Choroid plexus epithelial cell (primary cell): ENCODE measurements around the gene CCDC169.
A peak's percentile ranks its signal among the peaks of the same experiment; 100 is the strongest.

ENCODE experiments used
- DNase-seq: peaks from one replicate; pipeline ENCODE4 v3.0.0-alpha.2; 2010; ENCODE audit warnings: low read depth
- H3K4me3 ChIP-seq: 2 replicates; pipeline ENCODE4 v1.5.1; 2011; ENCODE audit warnings: low read depth, mild to moderate bottlenecking, control low read depth, low read length, moderate library complexity
- TF ChIP-seq, protein P1 (sequence below): conservative IDR thresholded peaks from 2 replicates; pipeline ENCODE4 v1.5.1; 2011; ENCODE audit warnings: low read depth, mild to moderate bottlenecking, control low read depth, inconsistent platforms, low read length, moderate library complexity

CCDC169 gene

DNA sequence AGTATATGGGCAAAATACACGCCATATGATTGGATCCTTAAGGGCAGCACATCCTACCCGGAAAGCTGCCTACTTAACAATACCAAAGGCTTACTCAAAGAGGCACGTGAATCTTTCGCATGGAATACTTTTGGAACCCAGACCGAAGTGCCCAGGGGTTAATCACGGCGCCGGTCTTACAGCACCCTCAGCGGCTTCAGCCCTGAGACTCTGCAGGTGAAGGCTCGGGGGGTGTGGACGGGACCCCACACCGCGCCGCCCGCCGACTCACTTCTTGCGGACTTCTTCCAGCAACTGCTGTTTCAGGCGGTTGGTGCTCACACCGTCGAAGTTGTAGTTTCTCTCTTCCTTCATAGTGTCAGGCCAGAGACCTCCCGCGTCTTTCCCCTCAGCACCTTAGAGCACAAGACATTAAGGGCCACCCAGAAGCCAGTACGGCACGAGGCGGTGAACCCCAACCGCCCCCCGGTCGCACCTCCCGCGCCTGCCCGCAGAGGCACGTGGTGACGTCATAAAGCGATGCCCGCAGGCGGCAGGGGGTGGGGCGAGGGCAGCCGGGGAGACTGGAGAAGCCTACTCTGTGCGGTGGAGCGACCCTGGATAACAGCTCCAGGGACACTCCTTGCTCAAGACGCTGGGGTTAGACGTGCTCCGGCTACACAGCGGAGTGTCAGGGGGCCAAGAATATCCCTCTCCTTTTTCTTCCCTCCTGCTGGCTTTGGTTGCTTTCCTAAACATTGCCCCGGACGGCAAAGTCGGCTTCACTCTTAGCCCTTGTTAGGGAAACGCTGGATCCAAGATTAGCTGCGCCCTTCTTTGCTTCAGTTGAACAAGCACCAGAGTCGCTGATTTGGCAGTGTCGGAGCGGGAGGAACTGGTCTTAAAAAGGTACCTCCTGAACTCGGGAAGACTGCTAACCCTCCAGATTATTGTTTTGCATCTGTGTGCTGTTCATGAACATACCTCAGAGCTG, at the start of gene CCDC169:
Gene CCDC169, minus strand, starts transcription at position 449 of the 973 bp plus-strand sequence. Its CDS starts 95 bp downstream, at position 354.
- TF ChIP-seq, protein P1, sequence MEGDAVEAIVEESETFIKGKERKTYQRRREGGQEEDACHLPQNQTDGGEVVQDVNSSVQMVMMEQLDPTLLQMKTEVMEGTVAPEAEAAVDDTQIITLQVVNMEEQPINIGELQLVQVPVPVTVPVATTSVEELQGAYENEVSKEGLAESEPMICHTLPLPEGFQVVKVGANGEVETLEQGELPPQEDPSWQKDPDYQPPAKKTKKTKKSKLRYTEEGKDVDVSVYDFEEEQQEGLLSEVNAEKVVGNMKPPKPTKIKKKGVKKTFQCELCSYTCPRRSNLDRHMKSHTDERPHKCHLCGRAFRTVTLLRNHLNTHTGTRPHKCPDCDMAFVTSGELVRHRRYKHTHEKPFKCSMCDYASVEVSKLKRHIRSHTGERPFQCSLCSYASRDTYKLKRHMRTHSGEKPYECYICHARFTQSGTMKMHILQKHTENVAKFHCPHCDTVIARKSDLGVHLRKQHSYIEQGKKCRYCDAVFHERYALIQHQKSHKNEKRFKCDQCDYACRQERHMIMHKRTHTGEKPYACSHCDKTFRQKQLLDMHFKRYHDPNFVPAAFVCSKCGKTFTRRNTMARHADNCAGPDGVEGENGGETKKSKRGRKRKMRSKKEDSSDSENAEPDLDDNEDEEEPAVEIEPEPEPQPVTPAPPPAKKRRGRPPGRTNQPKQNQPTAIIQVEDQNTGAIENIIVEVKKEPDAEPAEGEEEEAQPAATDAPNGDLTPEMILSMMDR, result no peak
- peak within 1 kb of the TSS; percentile 60 for H3K4me3 ChIP-seq
- peak; percentile 52 for DNase-seq

DNA sequence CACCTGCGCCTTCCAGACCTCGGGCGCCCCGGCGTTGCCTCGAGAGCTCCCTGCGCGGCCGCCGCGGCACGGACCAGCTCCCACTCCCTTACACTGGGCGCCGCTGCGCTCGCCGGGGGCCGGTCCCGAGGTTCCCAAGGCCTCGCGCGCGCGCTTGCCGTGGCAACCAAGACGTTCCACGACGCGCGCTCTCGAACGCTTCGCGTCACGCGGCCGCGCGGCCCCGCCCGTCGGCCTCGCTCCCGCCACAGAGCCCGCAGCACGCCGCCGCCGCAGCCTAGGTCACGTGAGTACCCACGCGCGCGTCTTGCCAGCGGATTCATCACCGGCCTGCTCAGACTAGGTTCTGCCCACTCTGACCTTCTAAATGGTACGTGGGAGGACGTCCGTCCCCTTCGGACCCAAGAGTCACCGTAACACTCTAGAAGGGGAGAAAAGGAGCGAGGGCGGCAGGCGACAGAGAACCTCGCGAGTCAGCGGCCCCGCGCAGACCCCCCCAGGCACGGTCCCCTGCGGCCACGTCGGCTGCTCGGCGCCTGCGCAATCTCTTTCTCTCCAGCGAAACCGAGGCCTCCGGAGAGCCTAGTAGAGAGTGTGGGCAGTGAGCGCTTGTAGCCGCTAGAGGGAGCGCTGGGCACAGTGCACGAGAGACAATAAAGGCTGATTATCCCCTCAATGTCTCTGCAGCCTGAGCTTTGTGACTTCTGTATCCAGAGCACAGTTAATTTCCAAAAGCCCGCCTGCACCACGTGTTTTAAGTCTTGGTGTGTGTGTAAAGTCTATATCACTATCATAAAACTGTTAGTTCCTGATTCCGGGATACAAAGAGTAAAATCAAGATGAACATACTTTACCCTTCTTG, 48.8 kb upstream of the CCDC169 start, which contains the start of gene SPART:
Gene SPART, minus strand, starts transcription at position 173 of the 862 bp plus-strand sequence. CDS start 10,564 bp downstream, outside the sequence.
- peak within 1 kb of the TSS; percentile 83 for H3K4me3 ChIP-seq
- TF ChIP-seq, protein P1, result peak; percentile 95
- DNase-seq, result peak; percentile 95

DNA sequence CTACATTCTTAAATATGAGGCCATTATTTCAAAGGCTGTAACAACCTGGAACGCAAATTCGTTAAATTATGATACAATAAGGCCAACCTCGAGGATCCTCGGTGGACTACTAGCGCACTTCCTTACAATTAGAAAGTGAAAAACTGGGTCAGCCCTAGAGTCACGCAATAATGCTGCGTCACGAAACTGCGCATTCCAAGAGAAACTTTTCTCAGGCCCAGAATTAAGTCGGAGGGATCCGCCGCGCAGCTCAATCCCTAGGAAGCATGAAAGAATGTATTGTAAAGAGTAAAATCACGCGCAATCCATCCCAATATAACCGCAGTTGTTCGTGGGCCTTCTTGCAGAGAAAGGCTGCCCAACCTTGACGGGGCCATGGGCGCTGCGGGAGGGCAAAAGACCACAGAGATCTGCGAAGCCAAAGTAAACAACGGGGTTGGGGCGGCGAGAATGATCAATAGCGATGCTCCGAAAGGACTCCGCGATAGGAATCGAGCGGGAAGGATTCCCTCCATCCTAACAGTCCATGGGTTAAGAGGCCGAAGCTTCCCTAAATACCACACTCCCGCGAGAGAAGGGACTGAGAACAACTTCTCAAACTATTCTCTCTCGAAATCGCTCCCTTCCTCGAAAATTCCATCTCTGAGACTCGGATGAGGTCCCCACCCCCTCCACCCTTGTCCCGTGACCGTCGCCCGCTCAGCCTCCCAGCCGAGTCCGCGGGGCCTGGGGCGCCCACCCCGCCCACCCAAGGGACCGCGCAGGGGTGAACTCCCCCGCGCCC, 48.0 kb upstream of the CCDC169 start:
- TF ChIP-seq, protein P1, result no peak
- peak; percentile 93 for DNase-seq
- peak overlapping the region; percentile 83 for H3K4me3 ChIP-seq

DNA sequence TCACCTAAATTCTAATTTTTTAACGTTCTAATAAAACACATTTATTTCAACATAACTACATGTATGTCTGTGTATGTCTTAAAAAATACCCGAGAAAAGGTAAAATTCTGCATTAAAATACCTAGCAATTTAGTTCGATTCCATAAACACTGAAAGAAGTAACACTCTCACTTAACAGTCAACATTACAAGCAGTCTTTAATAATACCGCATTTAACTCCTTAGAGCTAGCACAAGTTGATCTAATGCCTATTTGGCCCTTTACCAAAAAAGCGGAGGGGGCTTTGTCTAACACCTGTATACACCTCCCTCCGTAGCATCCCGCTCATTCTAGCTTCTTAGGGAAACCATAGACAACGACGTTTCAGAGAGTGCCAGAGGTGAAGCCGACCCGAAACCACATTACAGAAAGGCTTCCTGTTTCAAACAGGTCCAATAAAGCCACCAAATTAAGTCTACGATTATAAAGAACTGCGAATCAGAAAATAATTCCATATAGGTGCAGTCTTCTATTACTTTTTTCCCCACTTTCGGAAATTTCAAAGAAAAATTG, 47.3 kb upstream of the CCDC169 start:
- TF ChIP-seq, protein P1, result no peak
- peak overlapping the region; percentile 83 for H3K4me3 ChIP-seq
- DNase-seq, result peak; percentile 31

DNA sequence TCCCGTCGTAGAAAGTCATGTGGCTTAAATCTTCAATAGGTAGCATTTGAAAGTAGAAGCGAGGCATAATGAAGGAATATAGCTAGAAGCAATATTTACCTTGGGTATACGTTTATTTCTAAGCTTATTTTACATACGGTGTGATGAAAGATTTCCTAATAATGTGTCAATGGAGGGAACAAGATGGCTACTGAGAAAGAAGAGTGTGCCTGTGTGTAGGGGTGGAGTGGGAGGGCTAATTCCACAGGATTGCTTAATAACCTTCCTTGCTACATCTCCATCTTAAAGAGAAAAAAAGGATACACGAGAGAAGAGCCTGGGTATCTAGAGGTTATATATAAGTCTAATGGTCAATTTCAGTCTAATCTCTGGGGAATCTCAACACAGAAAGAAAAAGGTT, 46.6 kb upstream of the CCDC169 start:
- DNase-seq, result peak; percentile 89
- TF ChIP-seq, protein P1, result no peak
- peak overlapping the region; percentile 83 for H3K4me3 ChIP-seq

DNA sequence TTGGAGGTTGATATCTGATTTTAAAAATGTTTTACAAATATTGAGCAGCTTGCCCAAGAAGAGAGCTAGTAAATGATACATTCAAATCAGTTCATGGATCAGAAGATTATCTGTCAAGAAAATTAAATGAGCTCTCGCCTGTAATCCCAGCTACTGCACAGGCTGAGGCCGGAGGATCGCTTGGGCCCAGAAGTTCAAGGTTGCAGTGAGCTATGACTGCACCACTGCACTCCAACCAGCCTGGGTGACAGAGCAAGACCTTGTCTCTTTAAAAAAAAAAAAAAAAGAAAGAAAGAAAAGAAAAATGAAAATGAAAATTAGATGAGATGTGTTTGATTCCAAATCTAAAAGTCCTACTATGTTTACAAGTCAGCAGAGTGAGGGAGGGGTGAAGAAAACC, 46.2 kb upstream of the CCDC169 start:
- DNase-seq, result no peak
- TF ChIP-seq, protein P1, result no peak
- H3K4me3 ChIP-seq, result peak overlapping the region; percentile 83
